GM18502 (cell line): ENCODE results near the gene PEX12.
"Not testable (repeated sequence)": the region's sequence is repeated elsewhere in the genome, so short reads cannot be mapped to it uniquely, and the experiment has no call there.

Experiments
- ATAC-seq: cut with Tn5 transposase; IDR thresholded peaks from one replicate; pipeline ENCODE4 v1.9.1; 2021; ENCODE audit warnings: mild to moderate bottlenecking; ENCODE audit not compliant: unreplicated experiment, poor library complexity

The PEX12 gene

DNA sequence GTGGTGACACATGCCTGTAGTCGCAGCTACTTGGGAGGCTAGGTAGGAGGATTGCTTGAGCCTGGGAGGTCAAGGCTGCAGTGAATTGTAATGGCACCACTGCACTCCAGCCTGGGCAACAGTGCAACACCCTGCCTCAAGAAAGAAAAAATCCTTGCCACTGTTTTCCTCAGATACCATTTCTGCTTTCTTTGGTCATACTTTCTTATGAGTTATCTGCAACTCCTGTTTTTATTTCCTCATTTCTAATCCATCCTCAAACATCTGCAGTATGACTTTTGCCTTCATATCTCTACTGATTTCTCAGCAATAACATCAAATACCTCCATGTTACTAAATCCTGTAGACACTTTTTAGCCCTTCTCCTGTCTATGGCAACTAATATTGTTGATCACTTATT, 5.7 kb upstream of the PEX12 start:
- ATAC-seq = no peak

GRCh38 chr17:35578929-35579432, 610 bp upstream of the PEX12 start:
- ATAC-seq = no peak

DNA sequence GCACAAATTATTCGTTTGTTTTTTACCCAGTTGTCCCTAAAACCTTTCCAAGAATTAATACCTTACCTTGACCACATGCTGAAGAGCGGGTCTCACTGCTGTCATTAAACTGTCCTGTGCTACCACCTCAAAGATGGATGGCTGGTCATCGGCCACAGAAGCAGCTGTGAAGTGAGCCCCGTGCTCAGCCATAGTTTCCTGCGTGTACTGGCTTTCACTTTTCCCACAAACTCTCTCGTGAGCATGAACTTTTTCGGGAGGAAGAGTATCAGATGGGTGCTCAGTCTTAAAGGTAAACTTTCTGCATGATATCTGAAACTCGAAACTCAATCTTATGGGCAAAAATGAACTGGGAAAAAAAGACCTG, 558 bp downstream of the PEX12 start:
- ATAC-seq = no peak

- no peak for ATAC-seq
Observed at GRCh38 chr17:35575759-35576158, 2.6 kb downstream of the PEX12 start.

DNA sequence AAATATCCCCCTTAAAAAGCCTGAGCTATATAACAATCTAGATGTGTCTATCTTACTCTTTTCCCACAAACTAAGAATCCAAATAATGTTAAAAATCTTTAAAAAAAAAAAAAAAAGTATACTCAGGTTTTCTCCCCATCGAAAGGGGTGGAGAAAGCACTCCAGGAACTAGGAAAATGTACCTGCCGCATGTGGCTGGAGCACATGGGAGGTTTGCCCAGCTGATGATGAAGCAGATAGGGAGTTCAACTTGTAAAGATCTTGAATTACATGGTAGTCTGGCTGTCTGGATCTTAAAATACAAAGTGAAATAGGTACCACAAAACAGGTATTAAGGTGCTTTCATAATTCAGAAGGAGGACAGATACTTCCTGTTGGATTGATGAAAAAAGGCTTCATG, 9.0 kb downstream of the PEX12 start:
- ATAC-seq = no peak

- ATAC-seq = peak; percentile 13
Observed at GRCh38 chr17:35568561-35568960, 9.8 kb downstream of the PEX12 start.

GRCh38 chr17:35566968-35567367, 11.4 kb downstream of the PEX12 start:
- no peak for ATAC-seq

GRCh38 chr17:35563181-35563580, 15.2 kb downstream of the PEX12 start:
- ATAC-seq = not testable (repeated sequence)

DNA sequence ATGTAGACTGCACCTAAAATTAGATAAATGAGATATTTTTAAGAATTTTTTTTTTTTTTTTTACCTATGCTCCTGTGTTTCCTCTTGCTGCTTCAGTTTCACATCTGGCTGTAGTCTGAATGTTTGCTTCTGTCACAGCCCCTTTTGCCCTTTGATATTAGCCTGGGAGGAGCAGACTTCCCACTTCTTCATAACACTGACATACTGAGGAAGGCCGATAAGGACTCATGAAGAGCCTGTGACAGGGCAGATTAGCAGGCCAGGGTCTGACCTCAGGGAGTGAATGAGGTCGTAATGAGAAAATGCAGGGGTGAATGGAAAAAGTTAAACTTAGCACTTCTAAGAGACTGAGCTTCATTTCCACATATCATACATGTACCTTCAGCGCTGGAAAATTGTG, 17.7 kb downstream of the PEX12 start, which contains the start of gene SLFN14:
Gene SLFN14 (minus strand): TSS at position 117 of the 400 bp plus-strand sequence. CDS start 2,757 bp downstream, outside the sequence.
- ATAC-seq = no peak

DNA sequence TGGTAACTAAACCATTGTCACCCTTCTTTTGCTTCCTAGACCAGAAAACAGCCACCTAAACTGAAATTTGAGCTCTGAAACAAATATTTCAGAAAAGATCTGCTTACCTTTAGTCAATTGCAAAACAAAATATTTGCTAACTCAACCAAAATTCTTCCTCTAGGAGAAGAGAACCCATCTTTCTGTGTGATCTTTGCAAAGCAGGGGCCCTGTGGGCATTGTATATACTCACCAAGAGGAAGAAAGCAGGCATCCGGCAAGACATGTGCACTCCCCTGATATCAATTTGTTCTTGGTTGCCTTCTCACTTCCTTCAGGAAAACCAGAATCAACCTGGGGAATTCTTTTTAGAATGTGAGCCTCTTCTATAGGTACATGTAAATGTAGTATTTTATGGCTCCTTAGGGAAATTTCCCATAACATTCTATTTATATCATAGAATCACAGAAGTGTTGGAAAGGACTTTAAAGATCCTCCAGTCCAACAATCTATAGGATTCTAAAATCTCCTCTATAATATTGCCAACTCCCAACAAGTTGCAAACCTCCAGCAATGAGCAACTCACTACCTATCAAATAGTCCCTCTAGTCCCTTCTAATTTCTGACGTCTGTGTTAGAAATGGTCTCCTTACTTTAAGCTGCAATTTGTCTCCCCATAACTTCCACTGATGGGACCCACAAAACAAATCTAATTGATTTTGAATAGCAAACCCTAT, 18.7 kb downstream of the PEX12 start:
- ATAC-seq = no peak

DNA sequence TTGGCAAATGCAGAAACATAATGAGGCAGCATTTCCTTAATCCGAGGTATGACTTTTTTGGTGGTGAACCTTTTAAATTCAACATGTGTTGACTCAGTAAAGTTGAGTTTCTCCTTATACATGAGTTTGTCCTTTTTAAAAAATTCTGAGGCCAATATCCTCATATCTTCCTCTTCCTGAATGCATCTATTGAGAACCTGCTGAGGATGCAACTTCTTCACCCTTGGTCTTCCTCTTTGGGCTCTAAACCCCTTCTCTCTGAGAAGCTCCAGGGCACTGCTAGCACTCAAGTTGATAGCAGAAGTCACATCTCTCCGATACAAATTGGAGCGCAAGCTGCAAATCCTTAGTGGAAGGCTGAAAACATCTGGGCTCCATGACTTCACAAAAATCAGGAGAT, 21.0 kb downstream of the PEX12 start:
- no peak for ATAC-seq

- no peak for ATAC-seq
Observed at GRCh38 chr17:35555691-35556090, 22.7 kb downstream of the PEX12 start.

- ATAC-seq = no peak
Observed at GRCh38 chr17:35554668-35555067, 23.7 kb downstream of the PEX12 start.

GRCh38 chr17:35553310-35553709, 25.1 kb downstream of the PEX12 start:
- no peak for ATAC-seq

DNA sequence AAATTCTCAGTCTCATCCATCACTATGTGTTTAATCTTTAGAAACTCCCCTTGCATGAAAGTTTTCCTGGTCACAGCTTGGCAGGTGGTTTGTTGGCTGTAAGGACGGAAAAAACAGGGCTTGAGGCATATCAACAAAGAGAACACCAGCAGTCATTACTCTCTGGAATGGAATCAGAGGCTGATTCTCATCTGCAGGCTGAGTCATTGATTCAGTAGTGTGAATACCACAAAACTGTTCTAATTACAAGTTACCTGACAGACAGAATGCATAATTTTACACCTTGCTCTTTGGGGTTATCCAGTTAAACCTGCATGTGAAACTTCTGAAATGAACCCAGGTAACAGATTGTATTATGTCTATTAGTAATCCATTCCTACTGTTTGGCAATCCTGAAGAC, 29.4 kb downstream of the PEX12 start:
- no peak for ATAC-seq

GRCh38 chr17:35548208-35548810, 30.1 kb downstream of the PEX12 start:
- ATAC-seq = no peak

GRCh38 chr17:35546487-35546886, 31.9 kb downstream of the PEX12 start:
- ATAC-seq = no peak

- no peak for ATAC-seq
Observed at GRCh38 chr17:35545150-35545549, 33.2 kb downstream of the PEX12 start.

DNA sequence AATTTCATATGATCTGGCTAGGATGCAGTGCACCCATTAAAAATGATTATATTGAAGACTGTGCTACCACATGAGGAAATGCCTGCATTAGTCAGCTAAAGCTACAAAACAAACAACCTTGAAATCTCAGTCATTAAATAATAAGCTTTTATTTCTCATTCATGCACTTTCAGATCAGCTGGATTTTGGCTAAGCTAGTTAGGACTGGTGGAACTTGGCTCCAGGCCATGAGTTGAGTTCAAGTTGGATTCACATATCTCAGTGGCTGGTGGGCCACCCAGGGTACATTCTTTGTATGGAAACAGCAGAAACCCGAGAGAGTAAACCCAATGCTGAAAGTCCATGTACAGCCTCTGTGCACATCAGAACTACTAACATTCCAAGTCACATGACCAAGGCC, 34.5 kb downstream of the PEX12 start:
- ATAC-seq = no peak

- no peak for ATAC-seq
Observed at GRCh38 chr17:35542990-35543389, 35.4 kb downstream of the PEX12 start.

DNA sequence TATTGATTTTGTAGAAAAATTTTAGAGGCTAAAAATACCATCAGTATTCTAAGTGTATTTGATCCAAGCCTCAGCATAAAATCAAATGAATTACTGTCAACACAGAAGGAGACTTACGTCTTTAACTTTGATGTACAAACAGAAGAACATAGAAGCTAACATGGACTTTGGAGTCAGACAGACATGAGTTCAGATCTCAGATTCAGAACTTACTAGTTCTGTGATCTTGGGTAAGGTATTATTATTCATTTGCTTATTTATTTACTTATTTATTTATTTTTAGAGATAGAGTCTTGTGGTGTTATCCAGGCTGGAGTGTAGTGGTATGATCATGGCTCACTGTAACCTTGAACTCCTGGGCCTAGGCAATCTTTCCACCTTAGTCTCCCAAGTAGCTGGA, 36.9 kb downstream of the PEX12 start:
- no peak for ATAC-seq
